PC-9 (cell line): Measurements from ENCODE around the gene XPNPEP3. TPM values are rescaled to one million over a fixed set of nuclear protein-coding genes. Genes with fewer than 3 reads are reported as not detected.

Source experiments
- BruUV-seq: library from RNA; stranded (reverse); fragments of 400-500 nt; replicated peaks from 2 replicates; lab custom pipeline; 2021; lab: Mats Ljungman, UMichigan
- CTCF ChIA-PET: fragments of 300-600 bp; sonication (Branson Sonifier 250); formaldehyde crosslinking; loops from one replicate; lab custom pipeline; 2022; ENCODE audit warnings: antibody characterized with exemption; lab: Charles Lee
- POLR2A ChIA-PET: fragments of 300-600 bp; sonication (Branson Sonifier 250); formaldehyde crosslinking; loops from one replicate; lab custom pipeline; 2022; ENCODE audit warnings: antibody characterized with exemption; ENCODE audit not compliant: unreplicated experiment; lab: Charles Lee
- DNase-seq, 2 experiments: peaks; one replicate each; pipeline versions ENCODE4 v3.0.0 to v3.0.0-alpha.2; 2015 to 2022; ENCODE audit warnings: mixed read lengths in 1 of 2
- H2AFZ ChIP-seq: fragments of 200-600 bp; sonication (generic); 2 replicates; pipeline ENCODE4 v1.8.1; 2017; ENCODE audit warnings: antibody characterized with exemption
- H3F3A ChIP-seq: fragments of 200-600 bp; sonication (generic); 2 replicates; pipeline ENCODE4 v1.8.1; 2017; ENCODE audit warnings: antibody characterized with exemption, mild to moderate bottlenecking, low read depth; ENCODE audit not compliant: insufficient read depth
- H3K27ac ChIP-seq: fragments of 200-600 bp; sonication (generic); 2 replicates; pipeline ENCODE4 v1.6.1; 2016; ENCODE audit warnings: mixed run types
- H3K27me3 ChIP-seq: fragments of 200-600 bp; sonication (generic); 2 replicates; pipeline ENCODE4 v1.6.1; 2016; ENCODE audit warnings: low read depth, mixed run types; ENCODE audit not compliant: insufficient read depth
- H3K36me3 ChIP-seq: fragments of 200-600 bp; sonication (generic); 2 replicates; pipeline ENCODE4 v1.6.1; 2016; ENCODE audit warnings: low read depth, mixed run types
- H3K4me1 ChIP-seq: fragments of 200-600 bp; sonication (generic); replicated peaks from 2 replicates; pipeline ENCODE4 v1.6.1; 2016; ENCODE audit warnings: mixed run types; ENCODE audit not compliant: insufficient read depth
- H3K4me2 ChIP-seq: fragments of 200-600 bp; sonication (generic); 2 replicates; pipeline ENCODE4 v1.6.1; 2017; ENCODE audit warnings: mixed run types
- H3K4me3 ChIP-seq: fragments of 200-600 bp; sonication (generic); 2 replicates; pipeline ENCODE4 v1.6.1; 2016; ENCODE audit warnings: mixed run types
- H3K79me2 ChIP-seq: fragments of 200-600 bp; sonication (generic); 2 replicates; pipeline ENCODE4 v1.6.1; 2017; ENCODE audit warnings: low read depth, mixed run types
- H3K9me2 ChIP-seq: fragments of 200-600 bp; sonication (generic); 2 replicates; pipeline ENCODE4 v1.8.1; 2017; ENCODE audit warnings: mild to moderate bottlenecking; ENCODE audit not compliant: insufficient read depth
- H3K9me3 ChIP-seq: fragments of 200-600 bp; sonication (generic); 2 replicates; pipeline ENCODE4 v1.8.1; 2016; ENCODE audit warnings: low read depth; ENCODE audit not compliant: insufficient read depth
- H4K20me1 ChIP-seq: fragments of 200-600 bp; sonication (generic); 2 replicates; pipeline ENCODE4 v1.8.1; 2017; ENCODE audit not compliant: insufficient read depth
- EZH2 ChIP-seq: fragments of 200-600 bp; sonication (generic); IDR thresholded peaks from 2 replicates; pipeline ENCODE4 v1.8.0; 2017; ENCODE audit warnings: antibody characterized with exemption, low read depth
- intact Hi-C: fragments of 100-400 bp; cut with micrococcal nuclease; formaldehyde crosslinking; loops from one replicate; pipeline ENCODE4 v1.10.0; 2022; ENCODE audit not compliant: unreplicated experiment
- total RNA-seq: library from RNA; stranded (reverse); gene quantifications from 2 replicates; pipeline ENCODE4 v1.2.3, GENCODE V29; 2021
- TF ChIP-seq, protein P1 (sequence below): fragments of 200-600 bp; sonication (generic); conservative IDR thresholded peaks from 2 replicates; pipeline ENCODE4 v1.6.1; 2017; ENCODE audit warnings: mixed run types, antibody characterized with exemption, mild to moderate bottlenecking, moderate library complexity

The XPNPEP3 gene
- total RNA-seq, 1 experiment from 2014 or later, result 42.7 TPM

DNA sequence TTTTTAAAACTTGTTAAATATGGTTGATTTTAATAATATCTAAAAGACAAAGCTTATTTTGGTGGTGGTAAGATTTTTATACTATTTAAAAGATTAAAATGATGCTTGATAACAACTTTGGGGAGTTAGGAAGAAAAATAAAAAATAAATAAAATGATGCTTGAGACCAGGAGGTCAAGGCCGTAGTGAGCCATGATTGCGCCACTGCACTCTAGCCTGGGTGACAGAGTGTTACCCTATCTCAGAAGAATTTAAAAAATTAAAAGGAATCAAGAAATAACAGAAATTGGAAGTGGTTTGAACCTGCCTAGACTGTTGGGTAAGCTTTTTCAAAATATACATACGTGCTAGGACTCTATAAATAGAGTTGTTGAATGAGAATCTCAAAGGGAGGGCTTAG is 17.1 kb downstream of the XPNPEP3 start:
- no TSS peak for BruUV-seq
- DNase-seq, result no peak
- Histone ChIP-seq H3K4me2 (no peak overlapping the region), H3K27ac (no peak overlapping the region), H3K4me3 (no peak overlapping the region), H3K27me3 (no peaks in the 10 kb centered on the region), H3K79me2 (no peaks in the 10 kb centered on the region), H3F3A (peaks cover 4% of the 10 kb centered on the region; the same call in 1 of the 2 replicates), H3K4me1 (no peaks in the 10 kb centered on the region), H3K9me2 (no peaks in the 10 kb centered on the region), H3K36me3 (peaks cover 7% of the 10 kb centered on the region; the same call in 1 of the 2 replicates), H3K9me3 (no peaks in the 10 kb centered on the region), H2AFZ (no peak overlapping the region), H4K20me1 (no peaks in the 10 kb centered on the region)
- CTCF ChIA-PET, result no interaction called here
- no peak for TF ChIP-seq EZH2
- TF ChIP-seq, protein P1, sequence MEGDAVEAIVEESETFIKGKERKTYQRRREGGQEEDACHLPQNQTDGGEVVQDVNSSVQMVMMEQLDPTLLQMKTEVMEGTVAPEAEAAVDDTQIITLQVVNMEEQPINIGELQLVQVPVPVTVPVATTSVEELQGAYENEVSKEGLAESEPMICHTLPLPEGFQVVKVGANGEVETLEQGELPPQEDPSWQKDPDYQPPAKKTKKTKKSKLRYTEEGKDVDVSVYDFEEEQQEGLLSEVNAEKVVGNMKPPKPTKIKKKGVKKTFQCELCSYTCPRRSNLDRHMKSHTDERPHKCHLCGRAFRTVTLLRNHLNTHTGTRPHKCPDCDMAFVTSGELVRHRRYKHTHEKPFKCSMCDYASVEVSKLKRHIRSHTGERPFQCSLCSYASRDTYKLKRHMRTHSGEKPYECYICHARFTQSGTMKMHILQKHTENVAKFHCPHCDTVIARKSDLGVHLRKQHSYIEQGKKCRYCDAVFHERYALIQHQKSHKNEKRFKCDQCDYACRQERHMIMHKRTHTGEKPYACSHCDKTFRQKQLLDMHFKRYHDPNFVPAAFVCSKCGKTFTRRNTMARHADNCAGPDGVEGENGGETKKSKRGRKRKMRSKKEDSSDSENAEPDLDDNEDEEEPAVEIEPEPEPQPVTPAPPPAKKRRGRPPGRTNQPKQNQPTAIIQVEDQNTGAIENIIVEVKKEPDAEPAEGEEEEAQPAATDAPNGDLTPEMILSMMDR, result no peak
- POLR2A ChIA-PET, result no interaction called here
- intact Hi-C loops, result no loop called here

DNA sequence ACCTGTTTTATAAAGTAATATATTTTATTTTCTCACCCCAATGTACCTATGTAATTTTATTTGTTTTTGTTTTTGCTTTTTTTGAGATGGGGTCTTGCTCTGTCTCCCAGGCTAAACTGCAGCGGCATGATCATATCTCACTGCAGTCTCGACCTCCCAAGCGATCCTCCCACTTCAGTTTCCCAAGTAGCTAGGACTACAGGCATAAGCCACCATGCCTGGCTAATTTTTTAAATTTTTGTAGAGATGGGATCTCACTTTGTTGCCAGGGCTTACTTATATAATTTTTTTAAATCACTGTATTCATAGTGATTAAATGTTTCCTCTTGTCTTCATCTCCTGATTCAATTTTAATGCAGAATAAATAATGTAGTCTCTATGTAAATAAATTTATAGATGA is 18.2 kb downstream of the XPNPEP3 start:
- H3K4me3 ChIP-seq, result no peak overlapping the region
- no peaks in the 10 kb centered on the region for H3K4me1 ChIP-seq
- H2AFZ ChIP-seq, result no peak overlapping the region
- H4K20me1 ChIP-seq, result no peaks in the 10 kb centered on the region
- H3K27me3 ChIP-seq, result no peaks in the 10 kb centered on the region
- TF ChIP-seq, protein P1, result no peak
- no peak for TF ChIP-seq EZH2
- H3K4me2 ChIP-seq, result no peak overlapping the region
- no peaks in the 10 kb centered on the region for H3K9me2 ChIP-seq
- intact Hi-C loops, result no loop called here
- BruUV-seq, result no TSS peak
- CTCF ChIA-PET, result no interaction called here
- no peaks in the 10 kb centered on the region for H3K79me2 ChIP-seq
- H3K36me3 ChIP-seq, result peaks cover 3% of the 10 kb centered on the region; the same call in 1 of the 2 replicates
- H3K9me3 ChIP-seq, result no peaks in the 10 kb centered on the region
- H3F3A ChIP-seq, result peaks cover 4% of the 10 kb centered on the region; the same call in 1 of the 2 replicates
- H3K27ac ChIP-seq, result no peak overlapping the region
- DNase-seq, result no peak
- POLR2A ChIA-PET, result no interaction called here

- no TSS peak for BruUV-seq
- Histone ChIP-seq H4K20me1 (no peaks in the 10 kb centered on the region), H3K4me2 (no peak overlapping the region), H3K4me3 (no peak overlapping the region), H3K27me3 (no peaks in the 10 kb centered on the region), H3K79me2 (no peaks in the 10 kb centered on the region), H3K27ac (no peak overlapping the region), H3K36me3 (peaks cover 6% of the 10 kb centered on the region), H3K9me2 (no peaks in the 10 kb centered on the region), H3F3A (peaks cover 4% of the 10 kb centered on the region; the same call in 1 of the 2 replicates), H3K4me1 (no peaks in the 10 kb centered on the region), H3K9me3 (no peaks in the 10 kb centered on the region), H2AFZ (no peak overlapping the region)
- intact Hi-C loops, result no loop called here
- TF ChIP-seq, protein P1, result no peak
- TF ChIP-seq EZH2, result no peak
- DNase-seq, result no peak
- POLR2A ChIA-PET, result no interaction called here
- CTCF ChIA-PET, result interaction anchor here (0.6 kb wide), 1 partner anchor 58 kb away, joined by 7 read pairs; no protein-coding TSS in a partner anchor
Measured at GRCh38 chr22:40876907-40877306, 20.0 kb downstream of the XPNPEP3 start.
